RWPE1 (cell line): ENCODE data around the gene TSSK6.

Experiments
- CTCF ChIA-PET: fragments of 350-600 bp; sonication (Branson Sonifier 250); formaldehyde crosslinking; extraction: SDS; loops from one replicate; lab custom pipeline; 2021; lab: Yijun Ruan, JAX
- POLR2A ChIA-PET: fragments of 400-600 bp; formaldehyde crosslinking; extraction: SDS; loops from one replicate; lab custom pipeline; 2020; ENCODE audit warnings: antibody characterized with exemption; ENCODE audit not compliant: low non-redundant PET; lab: Yijun Ruan, JAX
- DNase-seq: peaks from one replicate; pipeline ENCODE4 v3.0.0; 2012; ENCODE audit warnings: low spot score
- H3K27ac ChIP-seq: fragments of 450-650 bp; 2 replicates; pipeline ENCODE4 v1.5.1; 2017
- CTCF ChIP-seq: fragments of 450-650 bp; conservative IDR thresholded peaks from 2 replicates; pipeline ENCODE4 v1.5.1; 2017; ENCODE audit warnings: low read depth, mild to moderate bottlenecking

Gene TSSK6

GRCh38 chr19:19528721-19529490 lies 13.6 kb upstream of the TSSK6 start, which contains the start of gene YJEFN3:
Gene YJEFN3 (plus strand): TSS chr19:19528911. CDS start chr19:19528933, 22 bp downstream.
- TF ChIP-seq CTCF: no peak
- no peak for DNase-seq
- H3K27ac ChIP-seq: peak within 1 kb of the TSS; percentile 42
- CTCF ChIA-PET: interaction anchor here (0.5 to 1.4 kb wide), 3 partner anchors 13 to 98 kb away, joined by 3 to 4 read pairs (median 4); partner anchors contain the start of gene NDUFA13
- POLR2A ChIA-PET: no interaction called here

GRCh38 chr19:19527674-19528625 lies 12.6 kb upstream of the TSSK6 start:
- POLR2A ChIA-PET: no interaction called here
- no peak overlapping the region for H3K27ac ChIP-seq

GRCh38 chr19:19527371-19527656 lies 12.0 kb upstream of the TSSK6 start:
- no peak overlapping the region for H3K27ac ChIP-seq
- CTCF ChIA-PET: no interaction called here

More at GRCh38 chr19:19527674-19528625, 12.6 kb upstream of the TSSK6 start:
- no peak for DNase-seq
- CTCF ChIA-PET: no interaction called here
- TF ChIP-seq CTCF: no peak

GRCh38 chr19:19526581-19527370 lies 11.4 kb upstream of the TSSK6 start:
- peak overlapping the region; percentile 19; the same call in 1 of the 2 replicates for H3K27ac ChIP-seq
- POLR2A ChIA-PET: no interaction called here
- CTCF ChIA-PET: no interaction called here
- no peak for DNase-seq
- no peak for TF ChIP-seq CTCF

More at GRCh38 chr19:19527371-19527656, 12.0 kb upstream of the TSSK6 start:
- no peak for DNase-seq
- POLR2A ChIA-PET: no interaction called here
- no peak for TF ChIP-seq CTCF

- ChIA-PET POLR2A (no interaction called here), CTCF (interaction anchor here (0.6 kb wide), 1 partner anchor 29 kb away, joined by 3 read pairs; no protein-coding TSS in a partner anchor)
- peak overlapping the region; percentile 19 for H3K27ac ChIP-seq
- no peak for TF ChIP-seq CTCF
- DNase-seq: no peak
These were observed 10.4 kb upstream of the TSSK6 start for GRCh38 chr19:19525611-19526380.
